Measurements from ENCODE around the gene IBA57.

GRCh38 chr1:228144993-228145343 is 20.6 kb upstream of the IBA57 start:
- TF ChIP-seq BCL3 (IDR thresholded peaks at IDR 0.05): no peak
- no peak for TF ChIP-seq ESRRA (IDR thresholded peaks at IDR 0.05; ENCODE audit: borderline replicate concordance, low read length)
- TF ChIP-seq RCOR1 (IDR thresholded peaks at IDR 0.05; ENCODE audit: low read depth, low read length): no peak
- no peak for TF ChIP-seq CTCF (IDR thresholded peaks at IDR 0.05)
- TF ChIP-seq USF2 (IDR thresholded peaks at IDR 0.05): no peak
- no peak for TF ChIP-seq HMGXB4 (CRISPR knock-in tag; IDR thresholded peaks at IDR 0.05; ENCODE audit: borderline replicate concordance)
- no peak for TF ChIP-seq CHD2 (IDR thresholded peaks at IDR 0.05; ENCODE audit: low read length, partially characterized antibody)
- TF ChIP-seq RNF2 (IDR thresholded peaks at IDR 0.05; ENCODE audit: borderline replicate concordance, low read depth): no peak
- TF ChIP-seq POLR2A (IDR thresholded peaks at IDR 0.05; ENCODE audit: low read length): no peak

Data from A549 (cell line).